GM12878 (cell line): ENCODE measurements around the gene COX6A2.

Source experiments
- FOXK2 ChIP-seq: fragments of 450-650 bp; IDR thresholded peaks from 2 replicates; pipeline ENCODE4 v1.6.1; 2017; ENCODE audit warnings: mild to moderate bottlenecking, moderate library complexity
- FOXM1 ChIP-seq: IDR thresholded peaks from 2 replicates; pipeline ENCODE4 v1.6.1; 2012; ENCODE audit warnings: low read depth, mild to moderate bottlenecking, inconsistent platforms, low read length, moderate library complexity
- TCF7 ChIP-seq: IDR thresholded peaks from 2 replicates; pipeline ENCODE4 v1.6.1; 2014; ENCODE audit warnings: antibody characterized with exemption, borderline replicate concordance

DNA sequence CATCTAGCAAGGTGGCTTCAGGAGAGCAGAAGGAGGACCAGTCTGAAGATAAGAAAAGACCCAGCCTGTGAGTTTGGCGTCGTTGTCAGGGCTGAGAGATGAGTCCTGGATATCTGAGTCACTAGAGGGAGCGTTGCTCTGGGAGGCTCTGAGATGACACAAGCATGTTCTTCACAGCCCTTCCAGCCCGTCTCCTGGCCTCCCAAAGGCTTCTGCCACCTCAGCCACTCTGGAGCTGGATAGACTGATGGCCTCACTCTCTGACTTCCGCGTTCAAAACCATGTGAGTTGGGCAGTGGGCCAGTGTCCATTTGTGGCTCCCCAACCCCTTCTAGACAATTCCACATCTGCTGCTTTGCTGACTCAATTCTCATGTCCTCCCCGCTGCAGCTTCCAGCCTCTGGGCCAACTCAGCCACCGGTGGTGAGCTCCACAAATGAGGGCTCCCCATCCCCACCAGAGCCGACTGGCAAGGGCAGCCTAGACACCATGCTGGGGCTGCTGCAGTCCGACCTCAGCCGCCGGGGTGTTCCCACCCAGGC lies 46.1 kb upstream of the COX6A2 start:
- TF ChIP-seq FOXK2 (no peak), TCF7 (no peak), FOXM1 (no peak)
